Skeletal muscle satellite cell (primary cell): ENCODE measurements around the gene FRAT2. TPM values are rescaled to one million over a fixed set of nuclear protein-coding genes. Genes with fewer than 3 reads are reported as not detected.
A peak's percentile ranks its signal among the peaks of the same experiment; 100 is the strongest.
"Not testable (repeated sequence)": the region's sequence is repeated elsewhere in the genome, so short reads cannot be mapped to it uniquely, and the experiment has no call there.

ENCODE experiments used
- H3K27me3 ChIP-seq: 2 replicates; pipeline ENCODE4 v1.7.0; 2013; ENCODE audit warnings: low read length; ENCODE audit not compliant: control insufficient read depth, insufficient read depth
- H3K36me3 ChIP-seq: 2 replicates; pipeline ENCODE4 v1.7.0; 2013; ENCODE audit warnings: mild to moderate bottlenecking, control low read depth, low read length; ENCODE audit not compliant: insufficient read depth
- H3K4me1 ChIP-seq: 2 replicates; pipeline ENCODE4 v1.7.0; 2013; ENCODE audit warnings: low read length; ENCODE audit not compliant: control insufficient read depth, insufficient read depth
- H3K4me2 ChIP-seq: 2 replicates; pipeline ENCODE4 v1.7.0; 2013; ENCODE audit warnings: mild to moderate bottlenecking, low read length
- H3K4me3 ChIP-seq: 2 replicates; pipeline ENCODE4 v1.7.0; 2013; ENCODE audit warnings: low read length
- H3K9ac ChIP-seq: 2 replicates; pipeline ENCODE4 v1.7.0; 2013; ENCODE audit warnings: mild to moderate bottlenecking, low read depth, low read length, moderate library complexity
- H3K9me3 ChIP-seq: replicated peaks from 2 replicates; pipeline ENCODE4 v1.7.0; 2013; ENCODE audit warnings: mild to moderate bottlenecking, control low read depth, low read length
- small RNA-seq: library from RNA; depleted of rRNA; stranded (forward); fragments of <200 nt; gene quantifications from one replicate; pipeline ENCODE3, GENCODE V24; 2012

FRAT2 gene

GRCh38 chr10:97300980-97301379 lies 33.5 kb downstream of the FRAT2 start:
- Histone ChIP-seq H3K9me3 (no peaks in the 10 kb centered on the region), H3K9ac (no peak overlapping the region), H3K4me3 (no peak overlapping the region), H3K4me1 (peaks cover 9% of the 10 kb centered on the region), H3K27me3 (no peaks in the 10 kb centered on the region), H3K4me2 (no peak overlapping the region), H3K36me3 (no peaks in the 10 kb centered on the region)

GRCh38 chr10:97298223-97298571 lies 36.3 kb downstream of the FRAT2 start:
- H3K4me1 ChIP-seq, result peaks cover 9% of the 10 kb centered on the region
- no peak overlapping the region for H3K4me2 ChIP-seq
- no peaks in the 10 kb centered on the region for H3K27me3 ChIP-seq
- H3K9ac ChIP-seq, result no peak overlapping the region
- no peaks in the 10 kb centered on the region for H3K36me3 ChIP-seq
- no peaks in the 10 kb centered on the region for H3K9me3 ChIP-seq
- no peak overlapping the region for H3K4me3 ChIP-seq

GRCh38 chr10:97297556-97298222 lies 36.8 kb downstream of the FRAT2 start:
- no peak overlapping the region for H3K4me3 ChIP-seq
- H3K9ac ChIP-seq, result no peak overlapping the region
- no peaks in the 10 kb centered on the region for H3K9me3 ChIP-seq
- H3K4me2 ChIP-seq, result no peak overlapping the region
- H3K4me1 ChIP-seq, result peaks cover 9% of the 10 kb centered on the region
- H3K27me3 ChIP-seq, result no peaks in the 10 kb centered on the region
- no peaks in the 10 kb centered on the region for H3K36me3 ChIP-seq

GRCh38 chr10:97292862-97293198 lies 41.7 kb downstream of the FRAT2 start:
- Histone ChIP-seq H3K4me3 (no peak overlapping the region), H3K9me3 (no peaks in the 10 kb centered on the region), H3K4me1 (peaks cover 7% of the 10 kb centered on the region), H3K36me3 (no peaks in the 10 kb centered on the region), H3K27me3 (no peaks in the 10 kb centered on the region), H3K9ac (no peak overlapping the region), H3K4me2 (peak overlapping the region; percentile 72)

GRCh38 chr10:97292097-97292861 lies 42.2 kb downstream of the FRAT2 start, which contains the start of gene ARHGAP19:
Gene ARHGAP19, minus strand, starts transcription at chr10:97292637. Its CDS starts 10 bp downstream, at chr10:97292627.
- peak within 1 kb of the TSS; percentile 91 for H3K9ac ChIP-seq

GRCh38 chr10:97291357-97292096 lies 43.0 kb downstream of the FRAT2 start:
- Histone ChIP-seq H3K36me3 (no peaks in the 10 kb centered on the region), H3K4me3 (peak overlapping the region; percentile 86), H3K4me1 (peaks cover 5% of the 10 kb centered on the region), H3K9me3 (no peaks in the 10 kb centered on the region), H3K9ac (peak overlapping the region; percentile 91), H3K27me3 (no peaks in the 10 kb centered on the region), H3K4me2 (peak overlapping the region; percentile 86)

More at GRCh38 chr10:97292097-97292861, 42.2 kb downstream of the FRAT2 start, which contains the start of gene ARHGAP19:
- Histone ChIP-seq H3K4me1 (peaks cover 5% of the 10 kb centered on the region), H3K27me3 (no peaks in the 10 kb centered on the region), H3K4me3 (peak within 1 kb of the TSS; percentile 86), H3K4me2 (peak within 1 kb of the TSS; percentile 86), H3K36me3 (no peaks in the 10 kb centered on the region), H3K9me3 (no peaks in the 10 kb centered on the region)

- not testable (repeated sequence) for H3K4me1 ChIP-seq, H3K36me3 ChIP-seq, H3K9me3 ChIP-seq, H3K27me3 ChIP-seq
- peak overlapping the region; percentile 86 for H3K4me3 ChIP-seq
- peak overlapping the region; percentile 86 for H3K4me2 ChIP-seq
- H3K9ac ChIP-seq, result peak overlapping the region; percentile 91
These were observed 43.8 kb downstream of the FRAT2 start for GRCh38 chr10:97290576-97291356.

- H3K27me3 ChIP-seq, H3K4me2 ChIP-seq, H3K9me3 ChIP-seq, H3K9ac ChIP-seq, H3K4me3 ChIP-seq, H3K4me1 ChIP-seq, H3K36me3 ChIP-seq: not testable (repeated sequence)
These were observed 44.5 kb downstream of the FRAT2 start for GRCh38 chr10:97290076-97290475.

Small RNA genes lying within 50 kb of the gene (small RNA-seq; reads per million reads assigned to genes)
- gene RF00017, result not detected
